Esophagus squamous epithelium (tissue), 5 donors: Measurements from ENCODE around the gene TIMP3. TPM values are rescaled to one million over a fixed set of nuclear protein-coding genes. Genes with fewer than 3 reads are reported as not detected.

Experiments
- DNase-seq: peaks from one replicate; lab custom pipeline; 2025; lab: John Stamatoyannopoulos, UW
- H3K27ac ChIP-seq, 4 donors: fragments of 200-600 bp; sonication (generic); one replicate each; pipeline ENCODE4 v1.5.1; 2016 to 2019; ENCODE audit warnings: mild to moderate bottlenecking in 1 of 4
- H3K27me3 ChIP-seq, 4 donors: fragments of 200-600 bp; sonication (generic); 1 replicate in 3 of 4; 2 replicates in 1 of 4; pipeline versions ENCODE4 v1.5.1 to v1.6.0; 2017 to 2021; ENCODE audit warnings: antibody characterized with exemption in 1 of 4
- H3K36me3 ChIP-seq, 3 donors: fragments of 200-600 bp; sonication (generic); one replicate each; pipeline ENCODE4 v1.5.1; 2016 to 2019
- H3K4me1 ChIP-seq, 3 donors: fragments of 200-600 bp; sonication (generic); one replicate each; pipeline ENCODE4 v1.5.1; 2017 to 2019
- H3K4me3 ChIP-seq, 4 donors: fragments of 200-600 bp; sonication (generic); 1 replicate in 3 of 4; 2 replicates in 1 of 4; pipeline ENCODE4 v1.5.1; 2016 to 2019; ENCODE audit warnings: mild to moderate bottlenecking in 2 of 4, moderate library complexity in 1 of 4
- H3K9me3 ChIP-seq, 3 donors: fragments of 200-600 bp; sonication (generic); one replicate each; pipeline ENCODE4 v1.5.1; 2016 to 2019
- POLR2A ChIP-seq, 4 donors: fragments of 450-650 bp; IDR thresholded peaks; one replicate each; pipeline ENCODE4 v1.6.1; 2017; ENCODE audit warnings: antibody characterized with exemption in 4 of 4, mild to moderate bottlenecking in 4 of 4, moderate library complexity in 3 of 4
- WGBS, 2 donors: methylation state at CpG; one replicate each; pipeline ENCODE4 v1.1.5; 2018; 5-methylcytosine and 5-hydroxymethylcytosine counted together
- intact Hi-C: fragments of 100-400 bp; cut with DNase I; formaldehyde crosslinking; loops from one replicate; pipeline ENCODE4 v1.15.0; 2022
- total RNA-seq, 4 donors: library from RNA; depleted of rRNA; stranded (reverse); fragments of >200 nt; gene quantifications; one replicate each; pipeline ENCODE4 v1.1.0, GENCODE V29; 2016
- TF ChIP-seq, protein P1 (sequence below), 6 experiments: fragments of 450-650 bp in 4 of 6; fragments of 200-600 bp in 2 of 6; sonication (generic) in 2 of 6; IDR thresholded peaks; one replicate each; pipeline ENCODE4 v1.5.1; 2016 to 2019; ENCODE audit warnings: antibody characterized with exemption in 6 of 6, mild to moderate bottlenecking in 4 of 6, moderate library complexity in 4 of 6
- donor health status: DM: yes; HTN: yes; CAD: no.

The TIMP3 gene
- total RNA-seq, 4 donors from 2014 or later = 15.3 to 306 (median 54.2) TPM

DNA sequence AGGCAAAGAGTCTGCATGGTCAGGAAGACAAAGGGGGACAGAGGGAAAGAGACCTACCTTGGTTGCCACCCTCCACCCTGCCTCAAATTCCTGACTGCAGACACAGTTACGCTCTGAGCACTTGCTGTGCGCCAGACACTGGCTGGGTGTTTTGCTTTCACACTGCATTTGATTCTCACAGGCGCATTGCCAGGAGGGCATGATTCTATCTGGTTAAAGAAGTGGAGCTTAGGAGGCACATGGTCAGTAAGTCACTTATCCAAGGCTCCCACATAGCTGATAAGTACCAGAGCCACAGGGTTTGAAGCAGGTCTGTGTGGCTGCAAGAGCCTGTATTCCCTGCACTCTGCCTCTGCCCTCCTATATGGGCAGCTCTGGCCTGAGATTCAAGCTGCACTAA is 103.9 kb downstream of the TIMP3 start:
- Histone ChIP-seq H3K27ac (no peak overlapping the region), H3K27me3 (no peaks in the 10 kb centered on the region), H3K4me1 (peaks cover 0 to 13% (median 7%) of the 10 kb centered on the region in 3 donors), H3K9me3 (no peaks in the 10 kb centered on the region), H3K36me3 (no peaks in the 10 kb centered on the region), H3K4me3 (no peak overlapping the region)
- 51 to 86% methylated on average over 3 of the region's 3 CpGs for WGBS, 2 donors
- no peak for DNase-seq
- TF ChIP-seq, protein P1, sequence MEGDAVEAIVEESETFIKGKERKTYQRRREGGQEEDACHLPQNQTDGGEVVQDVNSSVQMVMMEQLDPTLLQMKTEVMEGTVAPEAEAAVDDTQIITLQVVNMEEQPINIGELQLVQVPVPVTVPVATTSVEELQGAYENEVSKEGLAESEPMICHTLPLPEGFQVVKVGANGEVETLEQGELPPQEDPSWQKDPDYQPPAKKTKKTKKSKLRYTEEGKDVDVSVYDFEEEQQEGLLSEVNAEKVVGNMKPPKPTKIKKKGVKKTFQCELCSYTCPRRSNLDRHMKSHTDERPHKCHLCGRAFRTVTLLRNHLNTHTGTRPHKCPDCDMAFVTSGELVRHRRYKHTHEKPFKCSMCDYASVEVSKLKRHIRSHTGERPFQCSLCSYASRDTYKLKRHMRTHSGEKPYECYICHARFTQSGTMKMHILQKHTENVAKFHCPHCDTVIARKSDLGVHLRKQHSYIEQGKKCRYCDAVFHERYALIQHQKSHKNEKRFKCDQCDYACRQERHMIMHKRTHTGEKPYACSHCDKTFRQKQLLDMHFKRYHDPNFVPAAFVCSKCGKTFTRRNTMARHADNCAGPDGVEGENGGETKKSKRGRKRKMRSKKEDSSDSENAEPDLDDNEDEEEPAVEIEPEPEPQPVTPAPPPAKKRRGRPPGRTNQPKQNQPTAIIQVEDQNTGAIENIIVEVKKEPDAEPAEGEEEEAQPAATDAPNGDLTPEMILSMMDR (IDR thresholded peaks at IDR 0.05) = no peak
- TF ChIP-seq POLR2A (IDR thresholded peaks at IDR 0.05) = no peak
- intact Hi-C loops = no loop called here

DNA sequence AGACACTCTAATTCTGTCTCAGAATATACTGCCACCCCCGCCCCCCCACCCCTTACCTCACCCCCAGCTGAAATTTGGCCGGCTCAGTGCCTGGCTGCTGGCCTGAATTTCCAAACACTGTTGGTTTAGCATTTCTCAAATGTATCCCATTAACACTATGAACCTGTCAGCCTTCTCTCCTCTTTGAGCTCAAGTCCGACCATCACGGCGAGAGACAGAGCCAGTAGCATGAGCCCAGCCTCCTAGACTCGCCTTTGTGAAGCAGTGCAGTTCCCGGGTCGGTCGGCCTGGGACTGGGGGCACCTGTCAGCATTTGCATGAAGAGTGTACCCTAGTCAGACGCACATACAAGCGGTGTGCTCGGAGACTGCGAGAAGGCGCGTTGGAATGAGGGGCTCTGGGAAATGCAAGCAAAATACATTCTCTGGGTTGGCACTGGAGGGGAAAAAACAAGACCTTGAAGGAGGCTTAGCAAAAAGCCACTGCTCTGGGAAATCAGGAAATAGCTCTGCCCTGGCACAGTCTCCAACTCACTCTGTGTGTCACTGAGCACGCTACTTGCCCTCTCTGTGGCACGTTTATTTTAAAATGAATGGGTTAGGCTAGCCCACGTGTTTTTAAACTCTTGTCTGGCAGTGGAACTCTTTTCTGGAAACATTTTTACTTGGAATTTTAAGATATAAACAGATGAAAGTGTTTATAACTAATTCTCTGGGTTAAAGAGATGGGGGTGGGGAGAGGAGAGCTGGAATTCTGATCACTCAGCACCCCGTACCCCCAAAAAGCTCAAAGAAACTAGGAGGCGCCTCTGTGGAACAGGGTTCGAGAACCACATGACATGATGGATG is 108.3 kb downstream of the TIMP3 start:
- WGBS, 2 donors = 60 to 63% methylated on average over 15 to 19 of the region's 21 CpGs
- DNase-seq = no peak

DNA sequence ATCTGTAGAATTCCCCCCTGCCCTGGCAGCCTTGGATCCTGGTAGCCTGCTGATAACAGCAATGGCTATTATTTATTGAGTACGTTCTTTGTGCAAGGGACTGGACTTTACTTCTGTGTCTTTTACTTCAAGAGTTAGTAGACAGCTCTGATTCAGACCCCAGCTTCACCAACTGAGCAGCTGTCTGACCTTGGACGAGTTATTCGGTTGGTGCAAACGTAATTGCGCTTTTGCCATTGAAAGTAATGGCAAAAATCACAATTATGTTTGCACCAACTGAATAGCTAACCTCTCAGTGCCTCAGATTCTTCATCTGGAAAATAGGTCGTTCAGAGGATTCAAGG is 108.9 kb downstream of the TIMP3 start:
- no peak for DNase-seq
- Histone ChIP-seq H3K9me3 (peaks cover 0 to 2% (median under 1%) of the 10 kb centered on the region in 3 donors), H3K36me3 (no peaks in the 10 kb centered on the region), H3K27ac (no peak overlapping the region), H3K4me1 (peaks cover 0 to 15% (median 8%) of the 10 kb centered on the region in 3 donors), H3K27me3 (peaks cover 0 to 6% (median 0%) of the 10 kb centered on the region in 4 donors), H3K4me3 (no peak overlapping the region)
- intact Hi-C loops = no loop called here
- 67 to 77% methylated on average over 5 to 6 of the region's 6 CpGs for WGBS, 2 donors
- no peak for TF ChIP-seq POLR2A (IDR thresholded peaks at IDR 0.05)
- TF ChIP-seq, protein P1 (IDR thresholded peaks at IDR 0.05) = no peak

More for the DNA sequence above, 108.3 kb downstream of the TIMP3 start:
- Histone ChIP-seq H3K27ac (no peak overlapping the region), H3K9me3 (no peaks in the 10 kb centered on the region), H3K36me3 (no peaks in the 10 kb centered on the region), H3K4me1 (peaks cover 0 to 15% (median 8%) of the 10 kb centered on the region in 3 donors), H3K4me3 (no peak overlapping the region), H3K27me3 (peaks cover 0 to 6% (median 0%) of the 10 kb centered on the region in 4 donors)
- TF ChIP-seq POLR2A (IDR thresholded peaks at IDR 0.05) = no peak
- TF ChIP-seq, protein P1 (IDR thresholded peaks at IDR 0.05) = no peak
- intact Hi-C loops = no loop called here

DNA sequence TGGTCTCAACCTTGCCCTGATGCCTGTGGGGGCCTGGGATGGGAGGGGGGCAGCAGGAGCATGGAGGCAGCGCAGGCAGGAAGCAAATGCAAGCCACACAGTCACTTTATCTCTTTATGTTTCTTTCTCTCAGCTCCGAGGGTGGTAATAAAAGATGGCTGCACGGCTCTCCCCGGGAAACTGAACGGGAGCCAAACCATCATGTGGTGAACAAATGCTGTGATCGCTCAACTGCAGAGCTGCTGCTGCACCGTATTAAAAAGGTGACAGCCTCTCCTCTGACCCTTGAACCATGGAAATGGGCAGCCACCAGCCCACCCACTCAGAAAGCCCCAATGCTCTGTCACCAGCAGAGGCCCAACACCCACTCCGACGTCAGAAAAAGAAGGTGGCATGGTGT is 110.0 kb downstream of the TIMP3 start:
- no peak overlapping the region for H3K4me3 ChIP-seq
- WGBS, 2 donors = 51 to 83% methylated on average over 5 to 6 of the region's 9 CpGs
- intact Hi-C loops = no loop called here
- H3K27me3 ChIP-seq = peaks cover 0 to 8% (median 0%) of the 10 kb centered on the region in 4 donors
- peaks cover 0 to 15% (median 8%) of the 10 kb centered on the region in 3 donors for H3K4me1 ChIP-seq
- H3K27ac ChIP-seq = no peak overlapping the region
- peaks cover 0 to 12% (median 10%) of the 10 kb centered on the region in 3 donors for H3K9me3 ChIP-seq
- no peak for DNase-seq
- no peak for TF ChIP-seq POLR2A (IDR thresholded peaks at IDR 0.05)
- TF ChIP-seq, protein P1 (IDR thresholded peaks at IDR 0.05) = no peak
- H3K36me3 ChIP-seq = no peaks in the 10 kb centered on the region
